BJ (cell line): Measurements from ENCODE around the gene SLCO4A1. TPM values are rescaled to one million over a fixed set of nuclear protein-coding genes. Genes with fewer than 3 reads are reported as not detected.
"Not testable (repeated sequence)": the region's sequence is repeated elsewhere in the genome, so short reads cannot be mapped to it uniquely, and the experiment has no call there.

Experiments
- CTCF ChIA-PET: fragments of 350-600 bp; formaldehyde crosslinking; extraction: SDS; loops from one replicate; lab custom pipeline; 2021; ENCODE audit warnings: antibody characterized with exemption, inconsistent platforms; lab: Yijun Ruan, JAX
- POLR2A ChIA-PET: fragments of 300-600 bp; sonication (Branson Sonifier 250); formaldehyde crosslinking; extraction: SDS; loops from one replicate; lab custom pipeline; 2021; ENCODE audit warnings: antibody characterized with exemption; lab: Charles Lee
- DNase-seq: peaks from one replicate; pipeline ENCODE4 v3.0.0-alpha.2; 2011; ENCODE audit warnings: low read depth
- H3K27me3 ChIP-seq: 2 replicates; pipeline ENCODE4 v1.6.0; 2011; ENCODE audit warnings: low read length; ENCODE audit not compliant: control insufficient read depth, insufficient read depth
- H3K36me3 ChIP-seq: 2 replicates; pipeline ENCODE4 v1.5.1; 2011; ENCODE audit warnings: low read length; ENCODE audit not compliant: control insufficient read depth, insufficient read depth
- H3K4me3 ChIP-seq: 2 replicates; pipeline ENCODE4 v1.5.1; 2011; ENCODE audit warnings: low read depth, mild to moderate bottlenecking, control low read depth, low read length
- CTCF ChIP-seq: IDR thresholded peaks from 2 replicates; pipeline ENCODE4 v1.5.1; 2011; ENCODE audit warnings: low read depth, mild to moderate bottlenecking, control low read depth, inconsistent platforms, low read length, moderate library complexity; ENCODE audit not compliant: insufficient read depth
- polyA plus RNA-seq: library from polyadenylated mRNA; depleted of rRNA; stranded (reverse); fragments of >200 nt; gene quantifications from 2 replicates; pipeline ENCODE4 v1.2.3, GENCODE V29; 2011

SLCO4A1 gene
- polyA plus RNA-seq, 1 experiment = 0.15 TPM

DNA sequence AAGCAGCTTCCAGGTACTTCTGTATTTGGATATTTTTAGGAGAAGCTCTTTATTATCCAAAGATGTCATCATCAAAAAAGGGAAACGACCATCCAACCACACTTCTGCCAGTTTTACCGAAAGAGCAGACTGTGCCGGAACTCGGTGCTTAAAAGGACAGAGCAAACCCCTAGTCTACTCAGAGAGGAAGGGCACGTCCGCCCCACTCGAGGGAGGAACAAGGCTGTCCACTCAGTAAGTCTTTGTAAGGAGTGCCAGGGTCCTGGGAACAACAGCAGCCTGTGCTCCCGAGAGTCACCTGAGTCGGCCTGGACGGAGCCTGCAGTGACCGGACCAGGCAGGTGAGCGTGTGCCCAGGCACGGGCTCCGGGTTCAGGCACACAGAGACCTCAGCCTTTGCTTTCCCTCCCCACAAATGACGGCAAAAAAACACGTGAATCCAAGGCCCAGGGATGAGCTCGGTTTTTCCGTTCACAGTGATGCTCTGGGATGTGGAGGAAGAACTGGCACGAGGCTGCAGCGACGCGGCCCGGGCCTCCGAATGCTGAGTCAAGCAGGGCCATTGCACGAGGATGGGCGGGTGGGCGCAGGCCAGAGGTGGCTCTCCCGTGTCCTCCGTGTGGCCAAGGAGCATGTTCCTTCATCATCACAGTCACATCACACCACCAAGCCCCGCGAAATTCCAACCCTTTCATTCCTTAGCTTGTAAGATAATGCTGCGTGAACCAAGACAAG lies 17.4 kb upstream of the SLCO4A1 start:
- ChIA-PET POLR2A (no interaction called here), CTCF (interaction anchor here (0.7 to 1.8 kb wide), 5 partner anchors 12 to 171 kb away, joined by 3 to 6 read pairs (median 3); partner anchors contain the start of gene MRGBP)
- no peak for TF ChIP-seq CTCF
- DNase-seq = no peak
- no peaks in the 10 kb centered on the region for H3K27me3 ChIP-seq
- H3K36me3 ChIP-seq = no peaks in the 10 kb centered on the region
- no peak overlapping the region for H3K4me3 ChIP-seq

DNA sequence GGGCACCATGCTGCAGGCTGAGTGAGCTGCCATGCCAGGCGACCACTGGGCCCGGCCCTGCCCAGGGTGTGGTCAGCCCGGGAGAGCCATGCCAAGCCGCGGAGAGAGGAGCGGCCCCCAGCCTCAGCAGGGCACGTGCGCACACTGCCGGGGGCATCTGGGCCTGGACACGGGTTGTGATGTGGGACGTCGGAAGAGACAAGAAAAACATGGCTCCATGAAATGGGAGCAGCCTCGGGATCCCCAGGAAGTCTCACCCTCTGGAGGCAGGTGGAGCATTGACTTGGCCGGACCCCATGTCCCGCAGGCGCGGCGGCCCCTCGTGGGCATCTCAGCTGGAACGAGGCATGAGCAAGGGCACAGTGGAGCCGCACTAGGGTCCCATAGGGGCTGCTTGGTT lies 16.8 kb upstream of the SLCO4A1 start:
- Histone ChIP-seq H3K4me3 (no peak overlapping the region), H3K36me3 (no peaks in the 10 kb centered on the region), H3K27me3 (no peaks in the 10 kb centered on the region)
- ChIA-PET CTCF (no interaction called here), POLR2A (no interaction called here)
- no peak for DNase-seq
- TF ChIP-seq CTCF = no peak

DNA sequence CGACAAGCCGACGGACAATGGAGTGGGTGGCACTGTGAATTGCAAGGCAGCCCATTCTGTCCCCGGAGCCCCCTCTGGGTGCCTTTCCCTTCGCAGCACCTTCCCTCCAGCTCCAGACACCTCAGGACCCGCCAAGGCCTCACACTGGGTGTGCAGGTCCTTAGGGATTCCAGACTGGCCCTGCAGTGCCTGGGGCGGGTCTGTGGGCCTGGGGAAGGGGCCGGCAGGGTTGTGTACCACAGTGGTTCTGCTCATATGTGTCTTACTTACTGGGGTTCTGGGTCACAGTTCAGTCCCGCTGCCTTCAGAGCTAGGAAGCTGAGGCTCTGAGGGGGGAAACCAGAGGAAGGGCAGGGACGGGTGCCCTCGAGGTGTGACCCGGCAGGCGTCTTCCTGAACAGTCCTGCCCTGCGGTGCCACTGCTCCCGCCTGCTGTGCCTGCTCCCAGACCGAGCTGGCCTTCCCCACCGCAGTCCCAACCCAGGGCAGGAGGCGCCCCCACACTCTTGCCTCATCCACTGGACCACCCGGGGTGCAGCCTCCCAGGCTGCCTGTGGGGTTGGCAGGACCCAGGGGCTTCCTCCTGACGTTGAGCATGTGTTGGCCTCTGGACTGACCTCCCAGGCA lies 16.3 kb upstream of the SLCO4A1 start:
- POLR2A ChIA-PET = no interaction called here
- Histone ChIP-seq H3K4me3 (no peak overlapping the region), H3K27me3 (no peaks in the 10 kb centered on the region), H3K36me3 (no peaks in the 10 kb centered on the region)
- no peak for TF ChIP-seq CTCF
- CTCF ChIA-PET = no interaction called here
- DNase-seq = no peak

GRCh38 chr20:62627425-62627824 lies 14.9 kb upstream of the SLCO4A1 start:
- CTCF ChIA-PET, H3K4me3 ChIP-seq, POLR2A ChIA-PET, H3K27me3 ChIP-seq, H3K36me3 ChIP-seq, DNase-seq: not testable (repeated sequence)

GRCh38 chr20:62627901-62628612 lies 14.2 kb upstream of the SLCO4A1 start:
- DNase-seq = peak; percentile 19
- ChIA-PET POLR2A (no interaction called here), CTCF (interaction anchor here (1.1 to 1.7 kb wide), 3 partner anchors 15 to 128 kb away, joined by 3 to 5 read pairs (median 4); no protein-coding TSS in a partner anchor)
- H3K4me3 ChIP-seq = no peak overlapping the region
- no peaks in the 10 kb centered on the region for H3K36me3 ChIP-seq
- no peaks in the 10 kb centered on the region for H3K27me3 ChIP-seq
- no peak for TF ChIP-seq CTCF
